GM18499 (cell line): Measurements from ENCODE around the gene AMZ2.
"Not testable (repeated sequence)": the region's sequence is repeated elsewhere in the genome, so short reads cannot be mapped to it uniquely, and the experiment has no call there.

ENCODE experiments used
- ATAC-seq: cut with Tn5 transposase; IDR thresholded peaks from one replicate; pipeline ENCODE4 v1.9.1; 2021; ENCODE audit warnings: moderate number of reproducible peaks; ENCODE audit not compliant: insufficient read depth, unreplicated experiment

Gene AMZ2

DNA sequence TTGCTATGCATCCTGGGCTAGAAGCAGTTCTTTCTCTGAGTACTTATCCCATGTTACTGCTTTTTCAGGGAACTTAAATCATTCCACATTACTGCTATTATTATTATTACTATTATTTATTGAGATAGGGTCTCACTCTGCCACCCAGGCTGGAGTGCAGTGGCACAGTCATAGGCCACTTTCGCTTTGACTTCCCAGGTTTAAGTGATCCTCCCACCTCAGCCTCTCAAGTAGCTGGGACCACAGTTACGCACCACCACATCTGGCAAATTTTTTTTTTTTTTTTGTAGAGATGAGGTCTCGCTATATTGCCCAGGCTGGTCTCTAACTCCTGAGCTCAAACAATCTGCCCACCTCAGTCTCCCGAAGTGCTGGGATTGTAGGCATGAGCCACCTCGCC is 28.4 kb upstream of the AMZ2 start:
- not testable (repeated sequence) for ATAC-seq

DNA sequence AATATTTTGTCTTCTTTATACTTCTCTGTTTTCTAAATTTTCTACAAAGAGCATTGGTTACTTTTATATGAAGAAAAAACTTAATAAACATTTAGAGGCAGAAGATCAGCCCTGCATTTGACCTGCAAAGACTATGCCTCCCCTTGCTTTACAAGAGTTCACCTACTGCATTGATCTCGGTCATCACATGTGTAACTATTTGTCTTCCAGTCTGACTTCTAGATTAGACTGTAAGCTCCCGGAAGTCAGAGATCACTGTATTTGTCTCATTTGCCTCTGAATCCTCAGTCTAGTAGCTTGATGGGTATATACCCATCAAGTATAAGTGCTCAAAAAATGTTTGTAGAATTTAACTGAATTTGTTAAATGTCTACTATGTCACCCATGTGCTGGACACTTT is 27.7 kb upstream of the AMZ2 start:
- not testable (repeated sequence) for ATAC-seq

GRCh38 chr17:68220786-68221185 is 27.1 kb upstream of the AMZ2 start:
- not testable (repeated sequence) for ATAC-seq

DNA sequence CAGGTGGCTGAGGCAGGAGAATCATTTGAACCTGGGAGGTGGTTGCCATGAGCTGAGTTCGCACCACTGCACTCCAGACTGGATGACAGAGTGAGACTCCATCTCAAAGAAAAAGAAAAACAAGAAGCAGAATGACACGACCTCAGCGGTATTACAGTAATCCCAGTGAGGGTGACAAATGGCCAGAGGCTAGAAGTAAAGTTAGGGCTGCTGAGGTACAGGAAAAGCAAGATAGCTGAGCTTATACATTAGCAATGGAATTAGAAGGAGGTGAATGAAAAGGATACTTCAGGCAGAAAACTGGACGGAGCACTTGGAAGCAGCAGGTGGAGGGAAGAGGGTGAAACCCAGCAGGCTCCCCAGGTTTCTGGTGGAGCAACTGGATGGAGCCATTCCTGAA is 26.1 kb upstream of the AMZ2 start:
- ATAC-seq: no peak

- ATAC-seq: no peak
These were observed 25.2 kb upstream of the AMZ2 start for GRCh38 chr17:68222606-68223005.

GRCh38 chr17:68225055-68225454 is 22.8 kb upstream of the AMZ2 start:
- not testable (repeated sequence) for ATAC-seq

GRCh38 chr17:68228039-68228680 is 19.7 kb upstream of the AMZ2 start:
- not testable (repeated sequence) for ATAC-seq

DNA sequence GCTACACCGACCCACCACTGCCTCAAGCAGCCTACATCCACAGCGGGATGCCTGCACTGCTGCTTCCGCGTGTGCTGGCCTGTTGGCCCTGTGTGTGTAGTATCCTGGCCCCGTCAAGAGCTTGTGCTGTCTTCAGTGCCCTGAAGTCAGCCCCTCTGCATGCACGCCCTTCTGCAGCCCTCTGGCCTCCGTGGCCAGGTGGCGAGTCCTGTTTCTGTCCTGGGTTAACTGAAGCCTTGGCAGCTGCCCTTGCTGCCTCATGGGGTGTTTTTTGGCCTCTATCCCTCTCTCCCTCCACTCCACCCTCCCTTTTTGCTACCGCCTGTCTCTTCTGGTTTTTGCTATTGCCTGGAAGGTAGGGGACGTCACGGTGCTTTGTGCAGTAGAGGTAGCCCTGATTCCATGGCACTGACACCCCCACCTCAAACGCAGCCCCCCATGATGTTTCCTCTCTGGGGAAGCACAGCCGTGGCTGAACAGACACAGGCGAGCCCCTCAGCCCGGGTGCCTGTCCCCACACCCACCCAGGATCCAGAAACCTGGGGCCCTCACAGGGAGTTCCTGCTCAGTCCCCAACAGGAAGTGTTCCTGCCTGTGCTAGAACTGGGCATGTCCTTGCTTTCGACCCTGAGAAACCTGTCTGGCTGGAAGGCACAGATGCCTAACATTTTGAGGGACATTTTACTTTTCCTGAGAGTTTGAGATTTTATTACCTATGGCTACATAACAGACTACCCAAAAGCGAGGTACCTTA is 18.8 kb upstream of the AMZ2 start:
- no peak for ATAC-seq

DNA sequence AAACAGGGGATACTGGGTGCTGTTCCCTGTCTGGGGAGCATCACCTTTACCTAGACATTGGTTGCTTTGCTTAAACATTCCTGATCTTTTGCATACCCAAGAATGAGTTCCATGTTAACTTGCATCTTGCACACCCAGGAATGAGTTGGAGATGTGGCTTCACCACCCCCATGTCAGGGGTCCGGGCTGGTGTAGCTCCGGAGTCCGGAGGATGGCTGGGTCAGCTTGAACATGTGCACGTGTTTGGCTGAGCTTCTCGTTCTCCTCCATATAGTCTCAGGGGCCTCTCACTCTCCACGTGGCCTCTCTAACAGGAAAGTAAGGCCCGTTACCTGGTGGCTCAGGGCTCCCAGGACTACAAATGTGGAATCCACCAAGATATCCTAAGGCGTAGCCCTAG is 18.2 kb upstream of the AMZ2 start:
- ATAC-seq: no peak

GRCh38 chr17:68231131-68231530 is 16.7 kb upstream of the AMZ2 start:
- ATAC-seq: not testable (repeated sequence)

GRCh38 chr17:68231541-68231940 is 16.3 kb upstream of the AMZ2 start:
- ATAC-seq: no peak

DNA sequence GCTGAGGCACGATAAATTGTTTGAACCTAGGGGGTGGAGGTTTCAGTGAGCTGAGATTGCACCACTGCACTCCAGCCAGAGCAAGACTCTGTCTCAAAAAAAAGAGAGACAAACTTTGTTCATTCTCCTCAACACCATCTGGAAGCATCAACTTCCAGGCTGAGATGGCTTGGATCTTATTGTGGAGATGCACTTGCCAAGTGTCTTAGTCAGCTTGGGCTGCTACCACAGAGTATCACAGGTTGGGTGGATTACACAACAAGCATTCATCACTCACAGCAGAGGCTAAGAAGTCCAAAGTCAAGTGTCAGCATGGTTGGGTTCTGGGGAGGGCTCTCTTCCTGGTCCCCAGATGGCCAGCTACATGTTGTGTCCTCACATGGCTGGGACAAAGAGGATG is 15.1 kb upstream of the AMZ2 start:
- not testable (repeated sequence) for ATAC-seq

GRCh38 chr17:68234726-68235335 is 13.0 kb upstream of the AMZ2 start:
- not testable (repeated sequence) for ATAC-seq

DNA sequence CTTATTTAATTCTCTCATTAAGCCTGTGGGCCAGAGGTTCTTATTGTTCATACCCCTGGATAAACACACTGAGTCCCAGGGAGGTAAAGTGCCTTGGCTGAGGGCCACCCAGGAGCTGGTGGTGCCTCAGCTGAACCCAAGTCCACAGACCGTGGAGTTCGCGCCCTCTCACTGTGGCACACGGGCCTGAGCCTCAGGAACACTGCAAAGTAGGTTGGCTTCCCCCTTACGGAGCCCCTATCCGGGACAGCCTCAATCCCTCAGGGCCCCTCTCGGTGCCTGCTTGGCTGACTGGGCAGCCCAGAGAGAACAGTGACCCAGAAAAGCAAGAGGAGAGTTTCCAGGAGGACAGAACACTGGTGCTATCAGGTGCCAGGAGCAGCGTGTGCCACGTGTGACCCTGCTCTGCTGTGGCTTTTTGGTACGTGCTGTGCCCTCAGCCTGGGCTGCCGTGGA is 12.5 kb upstream of the AMZ2 start:
- ATAC-seq: not testable (repeated sequence)

DNA sequence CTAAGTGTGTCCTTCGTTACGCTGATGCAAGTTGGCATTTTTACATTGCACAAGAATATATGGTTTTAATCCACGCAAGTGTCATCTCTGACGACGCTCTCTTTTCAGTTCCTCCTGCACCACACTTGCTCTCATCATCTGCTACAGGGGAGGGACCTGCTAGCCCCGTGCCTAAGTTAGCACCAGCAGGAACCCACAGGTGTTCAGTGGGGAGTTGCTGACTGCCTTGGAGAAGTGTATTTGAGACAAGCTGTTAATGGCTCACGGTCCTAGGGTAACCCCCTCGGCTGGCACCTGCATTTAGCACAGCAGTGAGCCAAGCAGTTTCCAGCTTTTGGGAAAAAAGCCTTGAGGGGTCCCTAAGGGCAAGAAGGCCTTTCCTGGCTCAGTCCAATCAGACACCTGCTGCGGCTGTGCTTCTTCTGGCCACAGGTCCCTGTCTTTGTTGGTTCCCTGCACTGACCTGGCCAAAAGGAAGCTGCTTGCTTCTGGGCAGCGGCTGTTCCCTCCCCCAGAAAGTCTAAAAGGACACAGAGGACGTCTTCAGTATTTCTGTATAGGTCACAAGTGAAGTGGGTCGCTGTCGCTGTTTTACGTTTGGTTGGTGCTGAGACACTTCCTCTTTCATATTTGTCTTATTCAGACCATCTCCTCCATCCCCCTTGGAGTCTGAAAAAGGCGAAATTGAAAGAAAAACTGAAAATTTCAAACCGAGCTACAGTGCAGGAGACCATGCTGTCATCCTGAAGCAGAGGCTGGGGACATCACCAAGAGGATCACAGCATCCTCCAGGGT is 10.3 kb upstream of the AMZ2 start:
- ATAC-seq: peak; percentile 39

- peak; percentile 7 for ATAC-seq
These were observed 9.5 kb upstream of the AMZ2 start for GRCh38 chr17:68238164-68238870.

GRCh38 chr17:68238871-68239253 is 9.0 kb upstream of the AMZ2 start:
- no peak for ATAC-seq

- ATAC-seq: no peak
These were observed 8.0 kb upstream of the AMZ2 start for GRCh38 chr17:68239632-68240366.

- ATAC-seq: no peak
These were observed 1.4 kb upstream of the AMZ2 start for GRCh38 chr17:68246271-68247028.
